ENCODE results near the gene CHRDL1.

CHRDL1 gene

DNA sequence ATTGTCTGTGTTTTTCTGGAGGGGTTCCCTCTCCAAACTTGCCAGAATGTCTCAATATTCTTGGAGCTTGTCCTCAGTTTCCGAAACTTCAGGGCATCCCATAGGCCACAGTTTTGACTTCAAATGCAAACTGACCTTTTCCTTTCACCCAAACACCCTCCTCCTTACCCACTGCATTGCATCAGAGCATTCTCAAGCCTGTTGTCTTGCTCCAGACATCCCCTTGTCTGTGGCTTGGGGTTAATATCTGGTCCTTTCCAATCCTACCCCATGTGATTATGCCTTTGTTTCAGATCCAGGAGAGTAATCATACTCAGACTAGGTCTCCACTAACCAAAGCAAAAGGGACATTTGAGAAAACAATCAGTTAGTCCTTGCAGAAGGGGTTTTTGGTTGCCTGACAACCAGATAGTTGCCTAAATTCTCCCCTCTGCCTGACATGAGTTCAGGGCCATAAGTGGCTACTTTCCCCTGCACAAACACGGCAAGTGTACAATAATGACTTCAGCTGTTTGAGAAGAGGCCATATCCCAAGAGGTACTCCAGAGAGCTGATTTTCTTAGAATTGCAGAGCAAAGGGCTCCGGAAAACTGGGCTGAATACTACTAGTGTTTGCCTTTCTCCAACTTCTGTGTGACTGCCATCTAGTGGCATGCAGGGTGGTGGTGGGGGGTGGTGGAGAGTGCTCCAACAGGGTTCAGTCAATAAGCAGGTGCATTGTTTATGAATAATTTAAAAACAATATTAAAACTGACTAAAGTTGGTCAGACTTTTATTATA, 130.2 kb downstream of the CHRDL1 start:
- TF ChIP-seq GATA3 (IDR thresholded peaks at IDR 0.05; ENCODE audit: low read depth, low read length) = no peak
- TF ChIP-seq GATA2 (IDR thresholded peaks at IDR 0.05; ENCODE audit: low read depth, low read length) = no peak

DNA sequence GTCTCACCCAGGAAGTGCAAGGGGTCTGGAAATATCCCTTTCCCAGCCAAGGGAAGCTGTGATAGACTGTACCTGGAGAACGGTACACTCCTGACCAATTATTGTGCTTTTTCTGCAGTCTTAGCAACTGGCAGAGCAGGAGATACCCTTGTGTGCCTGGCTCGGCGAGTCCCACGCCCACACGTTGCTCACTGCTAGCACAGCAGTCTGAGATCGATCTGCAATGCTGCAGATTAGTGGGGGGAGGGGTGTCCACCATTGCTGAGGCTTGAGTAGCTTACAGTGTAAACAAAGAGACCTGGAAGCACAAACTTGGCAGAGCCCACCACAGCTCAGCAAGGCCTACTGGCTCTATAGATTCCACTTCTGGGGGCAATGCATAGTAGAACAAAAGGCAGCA, 138.5 kb downstream of the CHRDL1 start:
- TF ChIP-seq GATA2 (IDR thresholded peaks at IDR 0.05; ENCODE audit: low read depth, low read length) (no peak), GATA3 (IDR thresholded peaks at IDR 0.05; ENCODE audit: low read depth, low read length) (no peak)

GRCh38 chrX:110646386-110646785, 149.2 kb downstream of the CHRDL1 start:
- TF ChIP-seq GATA3 (IDR thresholded peaks at IDR 0.05; ENCODE audit: low read depth, low read length) = no peak
- TF ChIP-seq GATA2 (IDR thresholded peaks at IDR 0.05; ENCODE audit: low read depth, low read length) = no peak
